WTC11 (cell line): ENCODE results near the gene BCL2A1. TPM values are rescaled to one million over a fixed set of nuclear protein-coding genes. Genes with fewer than 3 reads are reported as not detected.
A peak's percentile ranks its signal among the peaks of the same experiment; 100 is the strongest.

Experiments used
- ATAC-seq: fragments of 200-7000 bp; cut with Tn5 transposase; 2 replicates; pipeline ENCODE4 v1.10.0; 2021; ENCODE audit warnings: mild to moderate bottlenecking, moderate library complexity
- CTCF ChIA-PET: fragments of 300-600 bp; sonication (Branson Sonifier 250); formaldehyde crosslinking; loops from one replicate; lab custom pipeline; 2021; ENCODE audit warnings: antibody characterized with exemption; lab: Charles Lee
- POLR2A ChIA-PET: fragments of 350-600 bp; sonication (Branson Sonifier 250); formaldehyde crosslinking; loops from one replicate; lab custom pipeline; 2021; ENCODE audit warnings: antibody characterized with exemption; lab: Charles Lee
- DNase-seq: peaks from one replicate; pipeline ENCODE4 v3.0.0; 2021; ENCODE audit warnings: low spot score
- H3K27ac Mint-ChIP-seq: 2 replicates; pipeline ENCODE4 v1.8.0; 2021; ENCODE audit warnings: mixed read lengths
- H3K27me3 Mint-ChIP-seq: 2 replicates; pipeline ENCODE4 v1.8.0; 2021; ENCODE audit warnings: low read depth, mild to moderate bottlenecking, moderate library complexity, mixed read lengths
- H3K36me3 Mint-ChIP-seq: 2 replicates; pipeline ENCODE4 v1.8.0; 2021; ENCODE audit warnings: mixed read lengths
- H3K4me1 Mint-ChIP-seq: 2 replicates; pipeline ENCODE4 v1.8.0; 2022; ENCODE audit warnings: mixed read lengths
- H3K4me3 Mint-ChIP-seq: 2 replicates; pipeline ENCODE4 v1.8.0; 2021; ENCODE audit warnings: mild to moderate bottlenecking, moderate library complexity, mixed read lengths
- H3K9me3 Mint-ChIP-seq: 2 replicates; pipeline ENCODE4 v1.8.0; 2021; ENCODE audit warnings: mixed read lengths
- CREB1 ChIP-seq: sonication (generic); formaldehyde crosslinking; IDR thresholded peaks from 2 replicates; pipeline ENCODE4 v1.8.0; 2023; ENCODE audit warnings: mild to moderate bottlenecking, missing genetic modification reagents
- ELF4 ChIP-seq: sonication (generic); formaldehyde crosslinking; IDR thresholded peaks from 2 replicates; pipeline ENCODE4 v1.8.1; 2022; ENCODE audit warnings: low read depth, mild to moderate bottlenecking, moderate library complexity, missing genetic modification reagents
- EMX1 ChIP-seq: fragments of 250-450 bp; sonication (Bioruptor Pico); IDR thresholded peaks from 2 replicates; pipeline ENCODE4 v1.8.0; 2021; ENCODE audit warnings: mild to moderate bottlenecking
- ETV6 ChIP-seq: sonication (generic); formaldehyde crosslinking; IDR thresholded peaks from 2 replicates; pipeline ENCODE4 v1.8.1; 2022; ENCODE audit warnings: mild to moderate bottlenecking, missing genetic modification reagents
- FOXJ3 ChIP-seq: sonication (generic); formaldehyde crosslinking; IDR thresholded peaks from 2 replicates; pipeline ENCODE4 v1.9.0; 2021; ENCODE audit warnings: missing genetic modification reagents, mild to moderate bottlenecking, borderline replicate concordance
- GABPB1 ChIP-seq: sonication (generic); formaldehyde crosslinking; IDR thresholded peaks from 2 replicates; pipeline ENCODE4 v1.8.1; 2023; ENCODE audit warnings: mild to moderate bottlenecking, missing genetic modification reagents
- GTF2I ChIP-seq: fragments of 250-450 bp; sonication (Bioruptor Pico); conservative IDR thresholded peaks from 2 replicates; pipeline ENCODE4 v1.4.0; 2021; ENCODE audit warnings: mild to moderate bottlenecking
- IRF2 ChIP-seq: sonication (generic); formaldehyde crosslinking; IDR thresholded peaks from 2 replicates; pipeline ENCODE4 v1.8.0; 2022; ENCODE audit warnings: low read depth, missing genetic modification reagents, borderline replicate concordance
- MYBL2 ChIP-seq: sonication (generic); formaldehyde crosslinking; IDR thresholded peaks from 2 replicates; pipeline ENCODE4 v1.8.1; 2023; ENCODE audit warnings: mild to moderate bottlenecking, moderate library complexity, missing genetic modification reagents
- NFE2L1 ChIP-seq: sonication (generic); formaldehyde crosslinking; IDR thresholded peaks from 2 replicates; pipeline ENCODE4 v1.8.1; 2023; ENCODE audit warnings: missing genetic modification reagents
- NR2C2 ChIP-seq: sonication (generic); formaldehyde crosslinking; IDR thresholded peaks from 2 replicates; pipeline ENCODE4 v1.8.0; 2022; ENCODE audit warnings: mild to moderate bottlenecking, missing genetic modification reagents
- RORB ChIP-seq: fragments of 250-450 bp; sonication (Bioruptor Pico); IDR thresholded peaks from 2 replicates; pipeline ENCODE4 v1.9.0; 2021; ENCODE audit warnings: mild to moderate bottlenecking
- SMAD4 ChIP-seq: sonication (generic); formaldehyde crosslinking; IDR thresholded peaks from 2 replicates; pipeline ENCODE4 v1.8.0; 2022; ENCODE audit warnings: mild to moderate bottlenecking, missing genetic modification reagents
- TCF7 ChIP-seq: sonication (generic); formaldehyde crosslinking; IDR thresholded peaks from 2 replicates; pipeline ENCODE4 v1.8.0; 2022; ENCODE audit warnings: mild to moderate bottlenecking, low read depth, missing genetic modification reagents, moderate library complexity
- TEAD4 ChIP-seq: sonication (generic); formaldehyde crosslinking; IDR thresholded peaks from 2 replicates; pipeline ENCODE4 v1.8.0; 2022; ENCODE audit warnings: mild to moderate bottlenecking, missing genetic modification reagents
- ZNF219 ChIP-seq: sonication (generic); formaldehyde crosslinking; IDR thresholded peaks from 2 replicates; pipeline ENCODE4 v1.8.0; 2023; ENCODE audit warnings: missing genetic modification reagents, mild to moderate bottlenecking, borderline replicate concordance
- total RNA-seq: library from RNA; stranded (reverse); gene quantifications from 3 replicates; pipeline ENCODE4 v1.2.3, GENCODE V29; 2021
- TF ChIP-seq, protein P1 (sequence below): sonication (generic); formaldehyde crosslinking; IDR thresholded peaks from 2 replicates; pipeline ENCODE4 v1.8.1; 2022; ENCODE audit warnings: mild to moderate bottlenecking, missing genetic modification reagents, moderate library complexity, borderline replicate concordance
- TF ChIP-seq, protein P2 (sequence below): sonication (generic); formaldehyde crosslinking; IDR thresholded peaks from 2 replicates; pipeline ENCODE4 v1.8.1; 2023; ENCODE audit warnings: mild to moderate bottlenecking, missing genetic modification reagents, borderline replicate concordance
- TF ChIP-seq, protein P3 (sequence below): sonication (generic); formaldehyde crosslinking; IDR thresholded peaks from 2 replicates; pipeline ENCODE4 v1.8.0; 2022; ENCODE audit warnings: mild to moderate bottlenecking, missing genetic modification reagents
- TF ChIP-seq, protein P4 (sequence below): sonication (generic); formaldehyde crosslinking; IDR thresholded peaks from 2 replicates; pipeline ENCODE4 v1.8.1; 2022; ENCODE audit warnings: low read depth, missing genetic modification reagents, borderline replicate concordance

BCL2A1 gene
- total RNA-seq, 1 experiment from 2014 or later: 0.28 TPM

DNA sequence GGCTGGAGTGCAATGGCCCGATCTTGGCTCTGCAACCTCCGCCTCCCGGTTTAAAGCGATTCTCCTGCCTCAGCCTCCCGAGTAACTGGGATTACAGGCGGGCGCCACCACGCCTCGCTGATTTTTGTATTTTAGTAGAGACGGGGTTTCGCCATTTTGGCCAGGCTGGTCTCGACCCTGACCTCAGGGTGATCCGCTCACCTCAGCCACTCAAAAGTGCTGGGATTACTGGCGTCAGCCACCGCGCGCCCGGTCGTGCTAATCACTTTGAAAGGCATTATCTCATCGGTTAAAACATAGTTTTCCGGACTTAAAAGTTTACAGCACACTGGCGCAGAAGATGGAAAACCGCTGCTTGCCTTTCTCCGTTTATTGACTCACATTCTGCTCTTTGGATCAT lies 46.6 kb downstream of the BCL2A1 start:
- Mint-ChIP-seq H3K9me3 (peaks cover 22% of the 10 kb centered on the region), H3K4me3 (peak overlapping the region; percentile 93), H3K4me1 (peaks cover 19% of the 10 kb centered on the region), H3K36me3 (peaks cover 36% of the 10 kb centered on the region), H3K27ac (peak overlapping the region; percentile 86; the same call in 1 of the 2 replicates)
- ChIA-PET CTCF (no interaction called here), POLR2A (no interaction called here)
- no peak for TF ChIP-seq EMX1
- no peak for TF ChIP-seq ZNF219 (CRISPR knock-in tag)
- no peak for TF ChIP-seq TEAD4 (CRISPR knock-in tag)
- no peak for TF ChIP-seq RORB (CRISPR knock-in tag)
- TF ChIP-seq SMAD4 (CRISPR knock-in tag): no peak
- no peak for TF ChIP-seq IRF2 (CRISPR knock-in tag)
- TF ChIP-seq NFE2L1: no peak
- TF ChIP-seq FOXJ3: no peak
- no peak for TF ChIP-seq GABPB1 (CRISPR knock-in tag)
- TF ChIP-seq TCF7 (CRISPR knock-in tag): no peak
- TF ChIP-seq, protein P1, sequence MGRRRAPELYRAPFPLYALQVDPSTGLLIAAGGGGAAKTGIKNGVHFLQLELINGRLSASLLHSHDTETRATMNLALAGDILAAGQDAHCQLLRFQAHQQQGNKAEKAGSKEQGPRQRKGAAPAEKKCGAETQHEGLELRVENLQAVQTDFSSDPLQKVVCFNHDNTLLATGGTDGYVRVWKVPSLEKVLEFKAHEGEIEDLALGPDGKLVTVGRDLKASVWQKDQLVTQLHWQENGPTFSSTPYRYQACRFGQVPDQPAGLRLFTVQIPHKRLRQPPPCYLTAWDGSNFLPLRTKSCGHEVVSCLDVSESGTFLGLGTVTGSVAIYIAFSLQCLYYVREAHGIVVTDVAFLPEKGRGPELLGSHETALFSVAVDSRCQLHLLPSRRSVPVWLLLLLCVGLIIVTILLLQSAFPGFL (CRISPR knock-in tag): no peak
- TF ChIP-seq GTF2I (CRISPR knock-in tag): no peak
- no peak for TF ChIP-seq CREB1 (CRISPR knock-in tag)
- TF ChIP-seq ELF4: no peak
- TF ChIP-seq, protein P2, sequence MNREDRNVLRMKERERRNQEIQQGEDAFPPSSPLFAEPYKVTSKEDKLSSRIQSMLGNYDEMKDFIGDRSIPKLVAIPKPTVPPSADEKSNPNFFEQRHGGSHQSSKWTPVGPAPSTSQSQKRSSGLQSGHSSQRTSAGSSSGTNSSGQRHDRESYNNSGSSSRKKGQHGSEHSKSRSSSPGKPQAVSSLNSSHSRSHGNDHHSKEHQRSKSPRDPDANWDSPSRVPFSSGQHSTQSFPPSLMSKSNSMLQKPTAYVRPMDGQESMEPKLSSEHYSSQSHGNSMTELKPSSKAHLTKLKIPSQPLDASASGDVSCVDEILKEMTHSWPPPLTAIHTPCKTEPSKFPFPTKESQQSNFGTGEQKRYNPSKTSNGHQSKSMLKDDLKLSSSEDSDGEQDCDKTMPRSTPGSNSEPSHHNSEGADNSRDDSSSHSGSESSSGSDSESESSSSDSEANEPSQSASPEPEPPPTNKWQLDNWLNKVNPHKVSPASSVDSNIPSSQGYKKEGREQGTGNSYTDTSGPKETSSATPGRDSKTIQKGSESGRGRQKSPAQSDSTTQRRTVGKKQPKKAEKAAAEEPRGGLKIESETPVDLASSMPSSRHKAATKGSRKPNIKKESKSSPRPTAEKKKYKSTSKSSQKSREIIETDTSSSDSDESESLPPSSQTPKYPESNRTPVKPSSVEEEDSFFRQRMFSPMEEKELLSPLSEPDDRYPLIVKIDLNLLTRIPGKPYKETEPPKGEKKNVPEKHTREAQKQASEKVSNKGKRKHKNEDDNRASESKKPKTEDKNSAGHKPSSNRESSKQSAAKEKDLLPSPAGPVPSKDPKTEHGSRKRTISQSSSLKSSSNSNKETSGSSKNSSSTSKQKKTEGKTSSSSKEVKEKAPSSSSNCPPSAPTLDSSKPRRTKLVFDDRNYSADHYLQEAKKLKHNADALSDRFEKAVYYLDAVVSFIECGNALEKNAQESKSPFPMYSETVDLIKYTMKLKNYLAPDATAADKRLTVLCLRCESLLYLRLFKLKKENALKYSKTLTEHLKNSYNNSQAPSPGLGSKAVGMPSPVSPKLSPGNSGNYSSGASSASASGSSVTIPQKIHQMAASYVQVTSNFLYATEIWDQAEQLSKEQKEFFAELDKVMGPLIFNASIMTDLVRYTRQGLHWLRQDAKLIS (CRISPR knock-in tag): no peak
- TF ChIP-seq, protein P3, sequence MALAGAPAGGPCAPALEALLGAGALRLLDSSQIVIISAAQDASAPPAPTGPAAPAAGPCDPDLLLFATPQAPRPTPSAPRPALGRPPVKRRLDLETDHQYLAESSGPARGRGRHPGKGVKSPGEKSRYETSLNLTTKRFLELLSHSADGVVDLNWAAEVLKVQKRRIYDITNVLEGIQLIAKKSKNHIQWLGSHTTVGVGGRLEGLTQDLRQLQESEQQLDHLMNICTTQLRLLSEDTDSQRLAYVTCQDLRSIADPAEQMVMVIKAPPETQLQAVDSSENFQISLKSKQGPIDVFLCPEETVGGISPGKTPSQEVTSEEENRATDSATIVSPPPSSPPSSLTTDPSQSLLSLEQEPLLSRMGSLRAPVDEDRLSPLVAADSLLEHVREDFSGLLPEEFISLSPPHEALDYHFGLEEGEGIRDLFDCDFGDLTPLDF (CRISPR knock-in tag): no peak
- TF ChIP-seq ETV6 (CRISPR knock-in tag): no peak
- TF ChIP-seq, protein P4, sequence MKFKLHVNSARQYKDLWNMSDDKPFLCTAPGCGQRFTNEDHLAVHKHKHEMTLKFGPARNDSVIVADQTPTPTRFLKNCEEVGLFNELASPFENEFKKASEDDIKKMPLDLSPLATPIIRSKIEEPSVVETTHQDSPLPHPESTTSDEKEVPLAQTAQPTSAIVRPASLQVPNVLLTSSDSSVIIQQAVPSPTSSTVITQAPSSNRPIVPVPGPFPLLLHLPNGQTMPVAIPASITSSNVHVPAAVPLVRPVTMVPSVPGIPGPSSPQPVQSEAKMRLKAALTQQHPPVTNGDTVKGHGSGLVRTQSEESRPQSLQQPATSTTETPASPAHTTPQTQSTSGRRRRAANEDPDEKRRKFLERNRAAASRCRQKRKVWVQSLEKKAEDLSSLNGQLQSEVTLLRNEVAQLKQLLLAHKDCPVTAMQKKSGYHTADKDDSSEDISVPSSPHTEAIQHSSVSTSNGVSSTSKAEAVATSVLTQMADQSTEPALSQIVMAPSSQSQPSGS (CRISPR knock-in tag): no peak
- TF ChIP-seq MYBL2 (CRISPR knock-in tag): no peak
- no peak for TF ChIP-seq NR2C2 (CRISPR knock-in tag)
- TF ChIP-seq, all 79 proteins: peak for 0
- no peaks in the 10 kb centered on the region; the same call in 1 of the 2 replicates for H3K27me3 Mint-ChIP-seq
- ATAC-seq: no peak
- no peak for DNase-seq
